ENCODE measurements around the gene SYNGAP1. TPM values are rescaled to one million over a fixed set of nuclear protein-coding genes. Genes with fewer than 3 reads are reported as not detected.

The SYNGAP1 gene
- total RNA-seq, 1 donor from 2014 or later, result 14.1 TPM

- Mint-ChIP-seq H3K36me3 (peaks cover 16% of the 10 kb centered on the region), H3K9me3 (no peaks in the 10 kb centered on the region), H3K4me1 (peaks cover 38% of the 10 kb centered on the region), H3K27ac (peak overlapping the region; percentile 91), H3K27me3 (ENCODE audit: insufficient read depth, low read depth) (peaks cover 5% of the 10 kb centered on the region), H3K4me3 (peak overlapping the region; percentile 99)
- H3F3A ChIP-seq (ENCODE audit: low read depth), result peaks cover 13% of the 10 kb centered on the region
- no peaks in the 10 kb centered on the region for H3K27me3 ChIP-seq
- H2AFZ ChIP-seq (replicated peaks), result peak overlapping the region; percentile 2
- H3K36me3 ChIP-seq, result no peaks in the 10 kb centered on the region
- peak overlapping the region; percentile 90 for H3K4me2 ChIP-seq
- H3K27ac ChIP-seq, result peak overlapping the region; percentile 33
- peaks cover 53% of the 10 kb centered on the region for H3K79me2 ChIP-seq (ENCODE audit: low read depth)
- peaks cover 23% of the 10 kb centered on the region for H3K4me1 ChIP-seq
- no peaks in the 10 kb centered on the region for H3K9me3 ChIP-seq (ENCODE audit: low read depth)
- peaks cover 44% of the 10 kb centered on the region for H4K20me1 ChIP-seq (ENCODE audit: low read depth)
- TF ChIP-seq EZH2phosphoT487 (IDR thresholded peaks at IDR 0.05) (no peak), EZH2 (IDR thresholded peaks at IDR 0.05) (no peak), CTCF (IDR thresholded peaks at IDR 0.05) (no peak)
- peak overlapping the region; percentile 64 for H3K9ac ChIP-seq
- peak overlapping the region; percentile 73 for H3K4me3 ChIP-seq
- peak; percentile 28 for DNase-seq (ENCODE audit: low spot score)
Observed at GRCh38 chr6:33391922-33392594, 27.8 kb upstream of the SYNGAP1 start.

GRCh38 chr6:33392595-33392948 is 27.3 kb upstream of the SYNGAP1 start:
- H3K36me3 ChIP-seq, result no peaks in the 10 kb centered on the region
- no peaks in the 10 kb centered on the region for H3K27me3 ChIP-seq
- Mint-ChIP-seq H3K27ac (peak overlapping the region; percentile 91), H3K9me3 (no peaks in the 10 kb centered on the region), H3K4me1 (peaks cover 38% of the 10 kb centered on the region), H3K36me3 (peaks cover 18% of the 10 kb centered on the region), H3K4me3 (peak overlapping the region; percentile 99), H3K27me3 (ENCODE audit: insufficient read depth, low read depth) (peaks cover 5% of the 10 kb centered on the region)
- H3K4me1 ChIP-seq, result peaks cover 23% of the 10 kb centered on the region
- peaks cover 50% of the 10 kb centered on the region for H4K20me1 ChIP-seq (ENCODE audit: low read depth)
- peak overlapping the region; percentile 90 for H3K4me2 ChIP-seq
- no peaks in the 10 kb centered on the region for H3K9me3 ChIP-seq (ENCODE audit: low read depth)
- peak overlapping the region; percentile 73 for H3K4me3 ChIP-seq
- no peak for DNase-seq (ENCODE audit: low spot score)
- H3F3A ChIP-seq (ENCODE audit: low read depth), result peaks cover 13% of the 10 kb centered on the region
- H3K27ac ChIP-seq, result no peak overlapping the region
- no peak overlapping the region for H2AFZ ChIP-seq (replicated peaks)
- peak overlapping the region; percentile 64 for H3K9ac ChIP-seq
- H3K79me2 ChIP-seq (ENCODE audit: low read depth), result peaks cover 58% of the 10 kb centered on the region
- TF ChIP-seq EZH2 (IDR thresholded peaks at IDR 0.05), result no peak
- TF ChIP-seq CTCF (IDR thresholded peaks at IDR 0.05), result no peak
- TF ChIP-seq EZH2phosphoT487 (IDR thresholded peaks at IDR 0.05), result no peak

GRCh38 chr6:33392979-33393378 is 26.9 kb upstream of the SYNGAP1 start:
- Mint-ChIP-seq H3K27me3 (ENCODE audit: insufficient read depth, low read depth) (peaks cover 5% of the 10 kb centered on the region), H3K4me3 (peak overlapping the region; percentile 99), H3K4me1 (peaks cover 38% of the 10 kb centered on the region), H3K9me3 (no peaks in the 10 kb centered on the region), H3K36me3 (peaks cover 21% of the 10 kb centered on the region), H3K27ac (peak overlapping the region; percentile 2)
- Histone ChIP-seq H3K9ac (peak overlapping the region; percentile 64), H3K4me3 (peak overlapping the region; percentile 73), H3K9me3 (ENCODE audit: low read depth) (no peaks in the 10 kb centered on the region), H4K20me1 (ENCODE audit: low read depth) (peaks cover 54% of the 10 kb centered on the region), H3K36me3 (no peaks in the 10 kb centered on the region), H3K27ac (no peak overlapping the region), H3F3A (ENCODE audit: low read depth) (peaks cover 13% of the 10 kb centered on the region), H2AFZ (replicated peaks) (no peak overlapping the region), H3K79me2 (ENCODE audit: low read depth) (peaks cover 62% of the 10 kb centered on the region), H3K4me1 (peaks cover 23% of the 10 kb centered on the region), H3K4me2 (peak overlapping the region; percentile 90), H3K27me3 (no peaks in the 10 kb centered on the region)
- DNase-seq (ENCODE audit: low spot score), result no peak
- TF ChIP-seq EZH2phosphoT487 (IDR thresholded peaks at IDR 0.05) (no peak), EZH2 (IDR thresholded peaks at IDR 0.05) (no peak), CTCF (IDR thresholded peaks at IDR 0.05) (no peak)
